ENCODE measurements around the gene DLEC1. TPM values are rescaled to one million over a fixed set of nuclear protein-coding genes. Genes with fewer than 3 reads are reported as not detected.

DLEC1 gene
- total RNA-seq, 4 donors from 2014 or later: 0.18 to 2.2 (median 0.75) TPM

- TF ChIP-seq CTCF (IDR thresholded peaks at IDR 0.05) (no peak), POLR2A (IDR thresholded peaks at IDR 0.05) (peak; percentile 89 to 97)
- Histone ChIP-seq H3K36me3 (peaks cover 0 to 20% (median 0%) of the 10 kb centered on the region in 3 donors), H3K4me3 (peak overlapping the region in 2 of 4 donors; percentile 58 to 61), H3K27me3 (no peaks in the 10 kb centered on the region), H3K27ac (peak overlapping the region in 3 of 4 donors; percentile 82 to 97 (median 91)), H3K4me1 (peaks cover 0 to 46% (median 4%) of the 10 kb centered on the region in 4 donors), H3K9me3 (no peaks in the 10 kb centered on the region)
- peak in 2 of 3 donors; percentile 84 to 87 for DNase-seq
Measured at GRCh38 chr3:37992271-37993066, 46.5 kb upstream of the DLEC1 start.

GRCh38 chr3:37993067-37993455 lies 45.9 kb upstream of the DLEC1 start:
- peaks cover 4 to 49% (median 7%) of the 10 kb centered on the region in 4 donors for H3K4me1 ChIP-seq
- peak overlapping the region in 3 of 4 donors; percentile 56 to 58 (median 58) for H3K4me3 ChIP-seq

GRCh38 chr3:37993460-37993819 lies 45.6 kb upstream of the DLEC1 start:
- TF ChIP-seq CTCF (IDR thresholded peaks at IDR 0.05): no peak
- H3K27ac ChIP-seq: peak overlapping the region; percentile 82 to 97 (median 88)
- H3K27me3 ChIP-seq: no peaks in the 10 kb centered on the region
- no peaks in the 10 kb centered on the region for H3K9me3 ChIP-seq
- peaks cover 8 to 53% (median 11%) of the 10 kb centered on the region in 4 donors for H3K4me1 ChIP-seq
- no peak for DNase-seq
- H3K36me3 ChIP-seq: peaks cover 0 to 24% (median 0%) of the 10 kb centered on the region in 3 donors
- peak overlapping the region; percentile 42 to 58 (median 57) for H3K4me3 ChIP-seq

More at GRCh38 chr3:37993067-37993455, 45.9 kb upstream of the DLEC1 start:
- peak overlapping the region; percentile 82 to 97 (median 88) for H3K27ac ChIP-seq
- H3K9me3 ChIP-seq: no peaks in the 10 kb centered on the region
- H3K36me3 ChIP-seq: peaks cover 0 to 24% (median 0%) of the 10 kb centered on the region in 3 donors
- DNase-seq: peak in 1 of 3 donors; percentile 61
- no peaks in the 10 kb centered on the region for H3K27me3 ChIP-seq
- TF ChIP-seq POLR2A (IDR thresholded peaks at IDR 0.05) (no peak), CTCF (IDR thresholded peaks at IDR 0.05) (no peak)

- peak overlapping the region; percentile 42 to 58 (median 57) for H3K4me3 ChIP-seq
- H3K27ac ChIP-seq: peak overlapping the region; percentile 82 to 97 (median 88)
- no peaks in the 10 kb centered on the region for H3K9me3 ChIP-seq
- TF ChIP-seq POLR2A (IDR thresholded peaks at IDR 0.05) (peak; percentile 81 to 87), CTCF (IDR thresholded peaks at IDR 0.05) (no peak)
- no peaks in the 10 kb centered on the region for H3K27me3 ChIP-seq
- peaks cover 0 to 24% (median 0%) of the 10 kb centered on the region in 3 donors for H3K36me3 ChIP-seq
- peaks cover 9 to 54% (median 13%) of the 10 kb centered on the region in 4 donors for H3K4me1 ChIP-seq
- DNase-seq: peak; percentile 77 to 88 (median 85)
Measured at GRCh38 chr3:37993820-37994638, 45.0 kb upstream of the DLEC1 start.

GRCh38 chr3:37994639-37994972 lies 44.4 kb upstream of the DLEC1 start:
- no peaks in the 10 kb centered on the region for H3K9me3 ChIP-seq
- H3K27me3 ChIP-seq: no peaks in the 10 kb centered on the region
- H3K4me3 ChIP-seq: peak overlapping the region; percentile 42 to 58 (median 57)
- DNase-seq: no peak
- H3K27ac ChIP-seq: peak overlapping the region; percentile 82 to 97 (median 88)
- peaks cover 9 to 56% (median 13%) of the 10 kb centered on the region in 4 donors for H3K4me1 ChIP-seq
- H3K36me3 ChIP-seq: peaks cover 0 to 29% (median 0%) of the 10 kb centered on the region in 3 donors
- TF ChIP-seq POLR2A (IDR thresholded peaks at IDR 0.05) (no peak), CTCF (IDR thresholded peaks at IDR 0.05) (no peak)
